Urinary bladder (tissue), 4 donors: Measurements from ENCODE around the gene SCMH1. TPM values are rescaled to one million over a fixed set of nuclear protein-coding genes. Genes with fewer than 3 reads are reported as not detected.
"Not testable (repeated sequence)": the region's sequence is repeated elsewhere in the genome, so short reads cannot be mapped to it uniquely, and the experiment has no call there.

Experiments
- DNase-seq: peaks from one replicate; pipeline ENCODE4 v3.0.0-alpha.2; 2015; ENCODE audit errors: extremely low spot score
- H3K27ac ChIP-seq: one replicate; pipeline ENCODE4 v1.5.1; 2013; ENCODE audit warnings: low read depth, mild to moderate bottlenecking, moderate library complexity
- H3K36me3 ChIP-seq: one replicate; pipeline ENCODE4 v1.6.1; 2013; ENCODE audit warnings: mild to moderate bottlenecking, moderate library complexity; ENCODE audit not compliant: insufficient read depth
- H3K4me1 ChIP-seq: one replicate; pipeline ENCODE4 v1.6.1; 2013; ENCODE audit warnings: mild to moderate bottlenecking, moderate library complexity; ENCODE audit not compliant: insufficient read depth
- H3K4me3 ChIP-seq: one replicate; pipeline ENCODE4 v1.5.1; 2013; ENCODE audit warnings: low read depth, low read length
- WGBS: extraction: QIAGEN DNeasy Blood & Tissue Kit; methylation state at CpG from one replicate; pipeline ENCODE4 v1.1.7; 2013; 5-methylcytosine and 5-hydroxymethylcytosine counted together
- polyA plus RNA-seq: library from polyadenylated mRNA; stranded (reverse); fragments of 200-250 nt; gene quantifications from one replicate; pipeline ENCODE4 v1.2.3, GENCODE V29; 2013
- total RNA-seq: library from RNA; depleted of rRNA; stranded (reverse); fragments of >200 nt; gene quantifications from one replicate; pipeline ENCODE4 v1.2.3, GENCODE V29; 2014
- donor health status: healthy with polysubstance abuse.
- donor health status: healthy.

Gene SCMH1
- total and polyA plus RNA-seq, 2 donors: 46.8 to 59.8 TPM

DNA sequence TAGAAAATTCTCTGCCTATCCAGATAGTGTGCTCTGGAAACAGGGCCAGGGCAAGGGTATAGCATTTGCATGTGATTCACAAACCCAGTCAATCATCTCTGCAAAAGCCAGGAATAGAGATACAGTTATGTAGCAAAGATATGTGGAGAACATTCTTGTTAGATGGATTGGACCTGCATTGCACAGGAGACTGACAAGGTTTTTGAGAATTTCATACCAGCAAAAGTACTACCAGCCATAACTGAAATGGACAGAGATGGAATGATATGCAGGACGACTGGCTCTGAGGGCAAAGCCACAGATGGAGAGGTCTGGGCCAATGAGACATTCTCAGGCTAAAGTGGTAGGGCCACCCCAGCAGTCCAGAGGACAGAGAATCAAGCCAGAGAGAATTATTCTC is 24.7 kb downstream of the SCMH1 start:
- Histone ChIP-seq H3K27ac (no peak overlapping the region), H3K36me3 (no peaks in the 10 kb centered on the region), H3K4me3 (no peak overlapping the region), H3K4me1 (no peaks in the 10 kb centered on the region)
- no peak for DNase-seq
- WGBS: 91% methylated on average over 1 of the region's 1 CpG

DNA sequence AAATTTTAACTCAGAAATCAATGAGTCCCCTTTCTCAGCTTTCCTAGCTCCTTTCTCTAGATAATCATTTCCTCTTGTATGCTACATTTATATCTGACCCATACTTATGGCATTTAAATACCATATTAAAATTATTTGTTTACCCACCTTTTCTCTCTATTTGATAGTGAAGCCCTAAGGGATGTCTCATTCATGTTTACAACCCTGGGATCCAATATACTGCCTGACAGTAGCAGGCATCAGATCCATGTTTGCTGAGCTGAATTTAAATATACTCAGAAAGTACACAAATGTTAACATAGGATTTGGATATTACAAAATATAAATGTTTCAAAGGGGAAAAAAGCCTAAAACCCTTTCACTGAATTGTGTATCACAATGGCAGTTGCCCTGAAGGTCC is 26.5 kb downstream of the SCMH1 start:
- Histone ChIP-seq H3K4me3 (no peak overlapping the region), H3K36me3 (no peaks in the 10 kb centered on the region), H3K4me1 (no peaks in the 10 kb centered on the region), H3K27ac (no peak overlapping the region)
- no peak for DNase-seq

DNA sequence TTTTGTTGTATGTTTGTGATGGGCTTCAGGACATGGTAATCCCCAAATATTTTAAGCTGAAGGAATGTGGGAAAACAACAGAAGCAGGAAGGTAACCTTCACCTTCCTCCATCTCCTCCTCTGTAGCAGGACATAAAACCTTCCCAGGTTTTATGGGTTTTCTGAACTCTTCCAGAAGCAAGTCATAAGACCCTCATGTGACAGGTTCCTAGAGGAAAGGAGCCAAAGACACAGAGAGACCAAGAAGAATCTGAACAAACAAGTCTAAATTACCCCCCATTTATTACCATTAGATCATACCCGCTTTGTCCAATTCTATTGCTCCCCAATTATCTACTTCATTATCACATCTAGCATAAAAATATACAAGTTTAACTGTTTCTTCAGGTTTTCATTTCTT is 28.8 kb downstream of the SCMH1 start:
- DNase-seq: no peak
- Histone ChIP-seq H3K36me3 (no peaks in the 10 kb centered on the region), H3K4me1 (no peaks in the 10 kb centered on the region), H3K27ac (no peak overlapping the region), H3K4me3 (no peak overlapping the region)
- 98% methylated on average over 1 of the region's 1 CpG for WGBS

DNA sequence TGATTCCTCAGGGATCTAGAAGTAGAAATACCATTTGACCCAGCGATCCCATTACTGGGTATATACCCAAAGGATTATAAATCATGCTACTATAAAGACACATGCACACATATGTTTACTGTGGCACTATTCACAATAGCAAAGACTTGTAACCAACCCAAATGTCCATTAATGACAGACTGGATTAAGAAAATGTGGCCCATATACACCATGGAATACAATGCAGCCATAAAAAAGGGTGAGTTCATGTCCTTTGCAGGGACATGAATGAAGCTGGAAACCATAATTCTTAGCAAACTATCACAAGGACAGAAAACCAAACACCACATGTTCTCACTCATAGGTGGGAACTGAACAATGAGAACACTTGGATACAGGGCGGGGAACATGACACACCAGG is 30.5 kb downstream of the SCMH1 start:
- DNase-seq, H3K27ac ChIP-seq, H3K36me3 ChIP-seq, H3K4me3 ChIP-seq, H3K4me1 ChIP-seq: not testable (repeated sequence)
- 99% methylated on average over 2 of the region's 2 CpGs for WGBS

DNA sequence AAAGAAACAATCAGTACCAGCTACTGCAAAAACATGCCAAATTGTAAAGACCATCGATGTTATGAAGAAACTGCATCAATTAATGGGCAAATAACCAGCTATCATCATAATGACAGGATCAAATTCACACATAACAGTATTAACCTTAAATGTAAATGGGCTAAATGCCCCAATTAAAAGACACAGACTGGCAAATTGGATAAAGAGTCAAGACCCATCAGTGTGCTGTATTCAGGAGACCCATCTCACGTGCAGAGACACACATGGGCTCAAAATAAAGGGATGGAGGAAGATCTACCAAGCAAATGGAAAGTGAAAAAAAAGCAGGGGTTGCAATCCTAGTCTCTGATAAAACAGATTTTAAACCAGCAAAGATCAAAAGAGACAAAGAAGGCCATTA is 35.1 kb downstream of the SCMH1 start:
- H3K4me1 ChIP-seq, H3K27ac ChIP-seq, H3K36me3 ChIP-seq, H3K4me3 ChIP-seq, DNase-seq: not testable (repeated sequence)
- 96% methylated on average over 2 of the region's 2 CpGs for WGBS

DNA sequence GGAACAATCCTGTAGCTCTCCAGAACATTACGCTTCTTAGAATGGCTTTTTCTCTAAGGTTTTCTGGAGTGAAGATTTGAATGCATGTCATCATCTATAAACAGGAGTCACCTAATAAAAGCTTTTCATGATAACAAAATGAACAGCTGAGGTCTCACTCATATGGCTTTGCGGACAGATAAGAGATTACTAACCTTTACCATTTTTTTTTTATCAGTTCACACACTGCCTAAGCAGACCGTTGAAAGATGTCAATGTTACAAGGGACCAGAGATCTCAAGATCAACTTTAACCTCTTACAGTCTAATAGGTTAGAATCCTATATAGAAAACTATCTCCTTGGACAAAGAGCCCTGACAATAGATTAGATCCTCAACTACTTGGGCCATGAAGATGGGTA is 41.4 kb downstream of the SCMH1 start:
- no peak for DNase-seq
- 50% methylated on average over 3 of the region's 3 CpGs for WGBS
- Histone ChIP-seq H3K27ac (no peak overlapping the region), H3K36me3 (no peaks in the 10 kb centered on the region), H3K4me3 (no peak overlapping the region), H3K4me1 (no peaks in the 10 kb centered on the region)

DNA sequence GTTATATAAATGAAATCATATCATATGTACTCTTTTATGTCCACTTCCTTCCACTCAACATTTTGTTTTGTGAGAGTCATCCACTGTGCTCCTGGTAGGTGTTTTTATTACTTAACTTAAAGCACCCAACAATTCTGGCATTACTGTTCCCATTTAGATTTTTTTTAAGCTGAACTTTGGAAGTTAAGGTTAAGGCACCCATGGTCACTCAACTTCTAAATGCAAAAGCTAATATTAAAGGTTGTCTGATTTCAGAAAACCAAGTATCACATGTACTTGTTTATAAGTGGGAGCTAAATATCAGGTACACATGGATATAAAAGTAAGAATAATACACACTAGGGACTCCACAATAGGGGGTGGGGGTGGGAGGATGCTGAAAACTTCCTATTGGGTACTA is 42.7 kb downstream of the SCMH1 start:
- DNase-seq: no peak
- Histone ChIP-seq H3K27ac (no peak overlapping the region), H3K4me1 (no peaks in the 10 kb centered on the region), H3K36me3 (no peaks in the 10 kb centered on the region), H3K4me3 (no peak overlapping the region)

DNA sequence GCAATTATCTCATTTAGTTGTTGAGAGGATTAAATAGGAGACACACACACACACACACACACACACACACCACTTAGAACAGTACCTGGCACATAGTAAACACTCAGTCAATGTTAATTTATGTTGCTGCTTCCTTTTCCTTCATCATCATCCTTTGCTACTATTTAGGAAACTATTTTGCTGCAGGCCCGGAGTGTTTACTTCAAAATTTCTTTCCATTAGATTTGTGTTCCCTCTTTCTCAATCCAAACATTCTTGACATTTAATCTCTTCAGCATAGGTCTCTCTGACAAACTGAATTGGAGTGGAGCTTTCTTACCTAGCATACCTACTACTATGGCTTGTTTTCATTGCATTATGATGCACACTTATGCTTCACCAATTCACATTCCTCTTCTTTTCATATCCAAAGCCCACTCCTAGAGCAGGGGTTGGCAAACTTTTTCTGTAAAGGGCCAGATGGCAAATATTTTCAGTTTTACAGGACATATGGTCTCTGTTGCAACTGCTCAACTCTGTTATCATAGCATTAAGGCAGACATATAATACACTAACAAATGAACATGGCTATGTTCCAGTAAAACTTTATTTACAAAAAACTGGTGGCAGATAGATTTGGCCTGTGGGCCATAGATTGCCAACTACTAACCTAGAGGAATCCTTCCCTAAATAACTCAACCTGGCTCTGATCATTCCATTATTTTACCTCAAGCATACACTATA is 49.5 kb downstream of the SCMH1 start:
- no peaks in the 10 kb centered on the region for H3K4me1 ChIP-seq

DNA sequence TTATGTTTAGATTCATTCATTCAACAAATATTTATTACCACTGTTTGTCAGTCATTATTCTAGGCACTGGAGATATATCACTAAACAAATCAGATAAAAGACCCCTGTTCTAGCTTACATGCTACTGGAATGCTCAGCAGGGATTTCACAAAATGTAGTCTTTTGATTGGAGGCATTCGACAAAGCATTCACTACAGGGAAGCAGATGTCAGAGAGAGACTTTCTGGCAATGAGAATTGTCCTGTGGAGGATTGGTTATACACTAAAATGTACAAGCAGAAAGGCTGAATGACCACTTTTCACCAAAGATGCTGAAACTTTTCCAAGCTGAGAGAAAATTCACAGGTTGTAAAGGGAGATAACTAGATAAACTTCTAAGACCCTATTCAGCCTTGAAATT is 57.7 kb downstream of the SCMH1 start:
- Histone ChIP-seq H3K27ac (no peak overlapping the region), H3K4me1 (no peaks in the 10 kb centered on the region), H3K36me3 (no peaks in the 10 kb centered on the region), H3K4me3 (no peak overlapping the region)
- DNase-seq: no peak
- WGBS: 74% methylated on average over 1 of the region's 1 CpG

More for the DNA sequence above, 49.5 kb downstream of the SCMH1 start:
- no peak overlapping the region for H3K27ac ChIP-seq
- no peaks in the 10 kb centered on the region for H3K36me3 ChIP-seq
- no peak for DNase-seq
- 40% methylated on average over 1 of the region's 1 CpG for WGBS
- no peak overlapping the region for H3K4me3 ChIP-seq

DNA sequence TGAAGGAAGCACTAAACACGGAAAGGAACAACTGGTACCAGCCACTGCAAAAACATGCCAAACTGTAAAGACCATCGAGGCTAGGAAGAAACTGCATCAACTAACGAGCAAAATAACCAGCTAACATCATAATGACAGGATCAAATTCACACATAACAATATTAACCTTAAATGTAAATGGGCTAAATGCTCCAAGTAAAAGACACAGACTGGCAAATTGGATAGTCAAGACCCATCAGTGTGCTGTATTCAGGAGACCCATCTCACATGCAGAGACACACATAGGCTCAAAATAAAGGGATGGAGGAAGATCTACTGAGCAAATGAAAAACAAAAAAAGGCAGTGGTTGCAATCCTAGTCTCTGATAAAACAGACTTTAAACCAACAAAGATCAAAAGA is 63.9 kb downstream of the SCMH1 start:
- H3K4me3 ChIP-seq, DNase-seq, H3K27ac ChIP-seq, H3K4me1 ChIP-seq, H3K36me3 ChIP-seq: not testable (repeated sequence)
- 98% methylated on average over 2 of the region's 3 CpGs for WGBS

DNA sequence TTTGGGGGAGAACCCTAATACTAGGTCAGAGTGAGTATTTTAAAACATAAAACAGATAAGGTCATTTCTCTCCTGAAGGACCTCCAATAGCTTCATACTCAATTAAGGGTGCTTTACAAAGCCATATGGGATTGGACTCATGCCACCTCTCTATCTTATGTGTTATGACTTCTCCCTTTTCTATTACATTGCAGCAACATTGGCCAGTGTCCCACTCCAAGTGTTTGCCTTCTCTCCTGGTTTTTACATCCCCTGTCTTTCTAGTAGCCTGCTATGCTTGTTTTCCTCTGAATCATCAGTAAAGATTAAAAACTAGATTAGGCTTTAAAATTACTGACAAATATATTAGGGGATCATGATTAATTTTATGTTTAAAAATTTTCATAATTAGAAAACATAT is 66.6 kb downstream of the SCMH1 start:
- peaks cover 1% of the 10 kb centered on the region for H3K36me3 ChIP-seq
- no peak for DNase-seq
- no peaks in the 10 kb centered on the region for H3K4me1 ChIP-seq
- H3K4me3 ChIP-seq: no peak overlapping the region
- no peak overlapping the region for H3K27ac ChIP-seq

DNA sequence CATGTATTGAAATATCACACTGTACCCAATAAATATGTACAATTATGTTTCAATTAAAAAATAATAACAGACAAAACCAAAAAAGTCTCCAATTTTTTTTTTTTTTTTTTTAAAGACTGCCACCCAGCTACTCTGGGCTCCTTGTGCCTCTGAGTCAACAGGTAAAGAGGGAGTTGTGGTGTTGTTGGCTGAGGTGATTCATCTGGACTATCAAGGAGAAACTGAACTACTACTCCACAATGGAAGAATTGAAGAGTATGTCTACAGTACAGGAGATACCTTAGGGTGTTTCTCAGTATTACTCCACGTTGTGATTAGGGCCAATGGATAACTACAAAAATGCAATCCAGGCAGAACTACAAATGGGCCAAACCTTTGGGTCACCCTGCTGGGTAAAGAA is 67.9 kb downstream of the SCMH1 start:
- peaks cover 1% of the 10 kb centered on the region for H3K36me3 ChIP-seq
- DNase-seq: no peak
- no peak overlapping the region for H3K27ac ChIP-seq
- H3K4me3 ChIP-seq: no peak overlapping the region
- 97% methylated on average over 1 of the region's 1 CpG for WGBS
- H3K4me1 ChIP-seq: no peaks in the 10 kb centered on the region

DNA sequence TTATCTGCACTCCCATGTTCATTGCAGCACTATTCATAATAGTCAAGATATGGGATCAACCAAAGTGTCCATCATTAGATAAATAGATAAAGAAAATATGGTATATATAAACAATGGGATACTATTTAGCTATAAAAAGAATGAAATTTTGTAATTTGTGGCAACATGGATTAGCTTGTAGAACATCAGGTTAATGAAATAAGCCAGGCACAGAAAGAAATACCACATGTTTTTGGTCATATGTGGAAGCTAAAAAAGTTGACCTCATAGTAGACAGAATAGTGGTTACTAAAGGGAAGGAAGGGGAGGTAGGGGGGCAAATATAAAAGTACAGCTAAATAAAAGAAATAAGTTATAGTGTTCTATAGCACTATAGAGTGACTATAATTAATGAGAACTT is 68.5 kb downstream of the SCMH1 start:
- Histone ChIP-seq H3K4me1 (no peaks in the 10 kb centered on the region), H3K36me3 (peaks cover 1% of the 10 kb centered on the region), H3K4me3 (no peak overlapping the region), H3K27ac (no peak overlapping the region)
- DNase-seq: no peak

DNA sequence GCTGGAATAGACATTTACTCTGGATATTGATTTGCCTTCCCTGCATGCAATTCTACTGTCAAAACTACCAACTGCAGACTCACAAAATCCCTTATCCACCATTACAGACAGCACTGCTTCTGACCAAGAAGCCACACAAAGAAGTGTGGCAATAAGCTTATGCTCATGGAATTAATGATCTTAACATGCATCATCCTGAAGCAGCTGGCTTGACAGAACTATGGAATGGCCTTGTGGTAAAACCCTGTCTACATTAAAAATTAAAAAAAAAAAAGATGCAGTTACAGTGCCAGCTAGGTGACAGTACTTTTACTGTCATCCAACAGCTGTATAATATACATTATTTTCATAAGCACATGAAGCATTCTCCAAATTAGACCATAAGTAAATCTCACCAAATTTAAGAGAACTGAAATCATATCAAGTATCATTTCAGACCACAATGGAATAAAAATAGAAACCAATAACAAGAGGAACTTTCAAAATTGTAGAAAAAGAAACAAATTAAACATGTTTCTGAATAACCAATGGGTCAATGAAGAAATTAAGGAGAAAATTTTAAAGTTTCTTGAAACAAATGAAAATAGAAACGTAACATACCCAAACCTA is 70.7 kb downstream of the SCMH1 start:
- DNase-seq: no peak
- Histone ChIP-seq H3K36me3 (no peaks in the 10 kb centered on the region), H3K4me3 (no peak overlapping the region), H3K27ac (no peak overlapping the region), H3K4me1 (no peaks in the 10 kb centered on the region)
- WGBS: 51% methylated on average over 1 of the region's 1 CpG

DNA sequence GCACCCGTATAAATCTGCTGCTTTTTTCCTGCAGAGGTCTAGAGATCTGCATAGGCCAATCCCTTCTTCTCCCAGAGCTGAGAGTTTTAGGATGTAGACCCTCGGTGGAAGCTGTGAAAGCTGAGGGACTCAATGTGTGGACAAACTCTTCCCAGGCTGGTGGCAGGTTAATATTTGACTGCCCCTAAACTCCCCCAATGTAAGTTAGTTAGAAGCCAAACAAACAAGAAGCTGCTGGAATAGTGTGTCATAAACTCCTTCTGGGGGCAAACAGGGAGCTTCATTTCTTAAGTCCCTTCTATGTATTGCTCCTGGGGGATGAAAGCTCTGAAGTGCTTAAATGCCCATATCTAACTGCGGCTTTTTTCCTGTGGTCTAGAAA is 72.3 kb downstream of the SCMH1 start:
- Histone ChIP-seq H3K36me3 (no peaks in the 10 kb centered on the region), H3K4me3 (no peak overlapping the region), H3K27ac (no peak overlapping the region), H3K4me1 (no peaks in the 10 kb centered on the region)
- DNase-seq: no peak
- WGBS: 91% methylated on average over 3 of the region's 3 CpGs
